Measurements from ENCODE around the gene GAB2. TPM values are rescaled to one million over a fixed set of nuclear protein-coding genes. Genes with fewer than 3 reads are reported as not detected.

The GAB2 gene
- polyA plus RNA-seq, 2 of the 4 experiments (the other 2 are of a cell fraction) = 2.8 to 4.7 TPM

GRCh38 chr11:78451371-78452150 is 33.9 kb upstream of the GAB2 start:
- POLR2A ChIA-PET = no interaction called here

GRCh38 chr11:78450866-78451265 is 33.2 kb upstream of the GAB2 start:
- Histone ChIP-seq H3K9me3 (no peaks in the 10 kb centered on the region), H3K4me2 (no peak overlapping the region), H3K27ac (no peak overlapping the region), H3K4me1 (no peaks in the 10 kb centered on the region), H3K4me3 (no peak overlapping the region)
- CTCF ChIA-PET = interaction anchor here (0.7 kb wide), 1 partner anchor 43 kb away, joined by 3 read pairs; no protein-coding TSS in a partner anchor
- no peak for DNase-seq (ENCODE audit: low read depth in 1 of 2, low spot score in 1 of 2)
- FAIRE-seq = no peak
- POLR2A ChIA-PET = no interaction called here
- TF ChIP-seq EP300 (IDR thresholded peaks at IDR 0.05) = no peak
- TF ChIP-seq MYC (IDR thresholded peaks at IDR 0.05; ENCODE audit: borderline replicate concordance, low read length) = no peak
- no peak for TF ChIP-seq NFE2L2 (conservative IDR thresholded peaks at IDR 0.05; ENCODE audit: low read length)
- no peak for TF ChIP-seq REST (IDR thresholded peaks at IDR 0.05)
- TF ChIP-seq EHF (CRISPR knock-in tag; IDR thresholded peaks at IDR 0.05) = no peak
- TF ChIP-seq HEYL (CRISPR knock-in tag; IDR thresholded peaks at IDR 0.05) = no peak
- no peak for TF ChIP-seq ZC3H11A (IDR thresholded peaks at IDR 0.05)
- no peak for TF ChIP-seq POLR2A (IDR thresholded peaks at IDR 0.05; ENCODE audit: low read length)
- no peak for ATAC-seq
- WGBS (ENCODE audit: missing lambda C conversion rate) = 88% methylated on average over 2 of the region's 2 CpGs

More at GRCh38 chr11:78451371-78452150, 33.9 kb upstream of the GAB2 start:
- H3K27ac ChIP-seq = no peak overlapping the region
- WGBS (ENCODE audit: missing lambda C conversion rate) = 94% methylated on average over 5 of the region's 5 CpGs
- no peak overlapping the region for H3K4me3 ChIP-seq
- no peak for ATAC-seq
- TF ChIP-seq HOXB13 (CRISPR knock-in tag; IDR thresholded peaks at IDR 0.05; ENCODE audit: low read depth) (no peak), FOSB (CRISPR knock-in tag; IDR thresholded peaks at IDR 0.05) (no peak), TP53 (CRISPR knock-in tag; IDR thresholded peaks at IDR 0.05) (no peak), SMC3 (IDR thresholded peaks at IDR 0.05) (no peak), HMGXB4 (CRISPR knock-in tag; IDR thresholded peaks at IDR 0.05; ENCODE audit: borderline replicate concordance) (no peak), CTCF (IDR thresholded peaks at IDR 0.05) (no peak), RFX5 (IDR thresholded peaks at IDR 0.05) (no peak), USF2 (IDR thresholded peaks at IDR 0.05) (no peak), NR3C1 (IDR thresholded peaks at IDR 0.05) (no peak), ZSCAN20 (CRISPR knock-in tag; IDR thresholded peaks at IDR 0.05) (no peak), FOSL2 (IDR thresholded peaks at IDR 0.05) (no peak), FOSL2 (CRISPR knock-in tag; IDR thresholded peaks at IDR 0.05) (no peak), CHD4 (IDR thresholded peaks at IDR 0.05; ENCODE audit: borderline replicate concordance) (no peak), NPAS2 (CRISPR knock-in tag; IDR thresholded peaks at IDR 0.05; ENCODE audit: borderline replicate concordance) (no peak), RNF2 (IDR thresholded peaks at IDR 0.05; ENCODE audit: borderline replicate concordance, low read depth) (no peak), CBX2 (IDR thresholded peaks at IDR 0.05; ENCODE audit: borderline replicate concordance, low read depth) (no peak), CHD2 (IDR thresholded peaks at IDR 0.05; ENCODE audit: low read length, partially characterized antibody) (no peak)
- CTCF ChIA-PET = interaction anchor here (0.6 to 1.1 kb wide), 3 partner anchors 31 to 113 kb away, joined by 3 read pairs; no protein-coding TSS in a partner anchor
- no peaks in the 10 kb centered on the region for H3K4me1 ChIP-seq
- no peak for DNase-seq (ENCODE audit: low read depth in 1 of 2, low spot score in 1 of 2)
- FAIRE-seq = no peak
- H3K9me3 ChIP-seq = no peaks in the 10 kb centered on the region
- H3K4me2 ChIP-seq = no peak overlapping the region
